Ovary (tissue), 9 donors: Measurements from ENCODE around the gene GAS2L3. TPM values are rescaled to one million over a fixed set of nuclear protein-coding genes. Genes with fewer than 3 reads are reported as not detected.

Experiments used
- DNase-seq, 5 donors: peaks; one replicate each; pipeline ENCODE4 v3.0.0-alpha.2; 2019 to 2020
- H3K27ac ChIP-seq, 2 donors: fragments of 200-600 bp; one replicate each; pipeline versions ENCODE4 v1.5.1 to v1.8.0; 2019 to 2022
- H3K27me3 ChIP-seq: fragments of 200-600 bp; one replicate; pipeline ENCODE4 v1.8.0; 2022
- H3K36me3 ChIP-seq: fragments of 200-600 bp; sonication (generic); one replicate; pipeline ENCODE4 v1.5.1; 2019
- H3K4me1 ChIP-seq: one replicate; pipeline ENCODE4 v1.8.1; 2013; ENCODE audit warnings: mild to moderate bottlenecking, moderate library complexity; ENCODE audit not compliant: insufficient read depth
- H3K4me3 ChIP-seq: fragments of 200-600 bp; sonication (generic); one replicate; pipeline ENCODE4 v1.5.1; 2017
- H3K9me3 ChIP-seq, 2 donors: fragments of 200-600 bp in 1 of 2; sonication (generic) in 1 of 2; one replicate each; pipeline versions ENCODE4 v1.5.1 to v1.8.1; 2013 to 2019; ENCODE audit warnings: mild to moderate bottlenecking in 1 of 2, moderate library complexity in 1 of 2
- CTCF ChIP-seq, 3 donors: fragments of 450-650 bp in 2 of 3; fragments of 200-600 bp in 1 of 3; IDR thresholded peaks; one replicate each; pipeline versions ENCODE4 v1.5.1 to v1.8.0; 2016 to 2022; ENCODE audit warnings: antibody characterized with exemption in 3 of 3, mild to moderate bottlenecking in 1 of 3
- EP300 ChIP-seq: sonication (generic); formaldehyde crosslinking; IDR thresholded peaks from one replicate; pipeline ENCODE4 v1.6.1; 2017; ENCODE audit warnings: antibody characterized with exemption
- POLR2A ChIP-seq: fragments of 450-650 bp; IDR thresholded peaks from one replicate; pipeline ENCODE4 v1.6.1; 2017; ENCODE audit warnings: antibody characterized with exemption, mild to moderate bottlenecking, moderate library complexity
- WGBS, 3 donors: extraction: QIAGEN DNeasy Blood & Tissue Kit in 1 of 3; methylation state at CpG; one replicate each; pipeline versions ENCODE4 v1.1.5 to v1.1.7; 2013 to 2017; 5-methylcytosine and 5-hydroxymethylcytosine counted together
- intact Hi-C, 4 donors: fragments of 100-400 bp; cut with DNase I; formaldehyde crosslinking; loops; one replicate each; pipeline versions ENCODE4 v1.11.0 to v1.15.1; 2022 to 2023
- polyA plus RNA-seq, 2 donors: library from polyadenylated mRNA; stranded (reverse); fragments of 200-250 nt in 1 of 2; fragments of 350-450 nt in 1 of 2; fragmentation: Illumina TruSeq in 1 of 2; extraction: RNeasy Lipid Tissue Mini Kit (QIAGEN cat#74804) in 1 of 2; gene quantifications; one replicate each; pipeline ENCODE4 v1.2.3, GENCODE V29; 2013 to 2014
- total RNA-seq, 7 donors: library from RNA; depleted of rRNA in 2 of 7; stranded (reverse); fragments of >200 nt in 2 of 7; fragmentation: NEBNext Ultra II Directional in 3 of 7; extraction: Animal tissue kit (Norgen Biotek cat#: 25700) in 3 of 7; gene quantifications; one replicate each; pipeline versions ENCODE4 v1.1.0 to v1.2.4, GENCODE V29; 2016 to 2023
- donor health status: DM: no; HTN: no; CAD: no; lungs with moderate emphysema.
- donor health status: DM: no; HTN: no; CAD: no.
- donor health status: Bipolar disorder and iron deficiency.
- donor health status: DM: yes; HTN: yes; CAD: no.
- donor health status: DM: no; HTN: no; CAD: no.
- donor health status: DM: yes; HTN: yes; CAD: no.

Gene GAS2L3
- total and polyA plus RNA-seq, 9 donors, result 1.0 to 4.9 (median 2.9) TPM

GRCh38 chr12:100545092-100545491, 28.4 kb upstream of the GAS2L3 start:
- no peaks in the 10 kb centered on the region for H3K36me3 ChIP-seq
- TF ChIP-seq POLR2A, result no peak
- no peak for TF ChIP-seq CTCF (IDR thresholded peaks at IDR 0.05)
- no peak for TF ChIP-seq EP300
- DNase-seq, result no peak
- no peak overlapping the region for H3K27ac ChIP-seq
- 97 to 100% (median 100%) methylated on average over 1 of the region's 1 CpG for WGBS, 3 donors
- H3K4me3 ChIP-seq, result no peak overlapping the region
- no peaks in the 10 kb centered on the region for H3K9me3 ChIP-seq
- intact Hi-C loops, result no loop called here
- no peaks in the 10 kb centered on the region for H3K27me3 ChIP-seq
- no peaks in the 10 kb centered on the region for H3K4me1 ChIP-seq

- TF ChIP-seq POLR2A, result no peak
- TF ChIP-seq EP300, result no peak
- no peak for TF ChIP-seq CTCF (IDR thresholded peaks at IDR 0.05)
- Histone ChIP-seq H3K27me3 (no peaks in the 10 kb centered on the region), H3K9me3 (no peaks in the 10 kb centered on the region), H3K4me3 (no peak overlapping the region), H3K27ac (peak overlapping the region; percentile 13 to 27), H3K36me3 (no peaks in the 10 kb centered on the region), H3K4me1 (peaks cover 3% of the 10 kb centered on the region)
- intact Hi-C loops, result loop anchor here (5.0 to 10.0 kb wide), 4 partner anchors 199 to 319 kb away; partner anchors contain the start of gene SLC17A8 (in 1 of the 4)
- peak; percentile 32 to 48 (median 35) for DNase-seq
- 20 to 31% (median 27%) methylated on average over 3 of the region's 3 CpGs for WGBS, 3 donors
These were observed 19.5 kb upstream of the GAS2L3 start for GRCh38 chr12:100553936-100554335.

GRCh38 chr12:100554608-100555077, 18.8 kb upstream of the GAS2L3 start:
- H3K9me3 ChIP-seq, result no peaks in the 10 kb centered on the region
- 0% methylated on average over 1 of the region's 1 CpG for WGBS, 3 donors
- H3K27me3 ChIP-seq, result no peaks in the 10 kb centered on the region
- intact Hi-C loops, result loop anchor here (5.0 to 10.0 kb wide), 4 partner anchors 200 to 320 kb away; partner anchors contain the start of gene SLC17A8 (in 1 of the 4)
- peak in 1 of 5 donors; percentile 41 for DNase-seq
- peaks cover 3% of the 10 kb centered on the region for H3K4me1 ChIP-seq
- no peak overlapping the region for H3K4me3 ChIP-seq
- no peak overlapping the region for H3K27ac ChIP-seq
- TF ChIP-seq POLR2A (no peak), CTCF (IDR thresholded peaks at IDR 0.05) (peak; percentile 82 to 99 (median 99)), EP300 (no peak)
- no peaks in the 10 kb centered on the region for H3K36me3 ChIP-seq

GRCh38 chr12:100555722-100556121, 17.8 kb upstream of the GAS2L3 start:
- DNase-seq, result no peak
- WGBS, 3 donors, result 31 to 53% (median 36%) methylated on average over 2 of the region's 2 CpGs
- Histone ChIP-seq H3K4me1 (peaks cover 3% of the 10 kb centered on the region), H3K27ac (no peak overlapping the region), H3K36me3 (no peaks in the 10 kb centered on the region), H3K4me3 (no peak overlapping the region), H3K27me3 (no peaks in the 10 kb centered on the region), H3K9me3 (no peaks in the 10 kb centered on the region)
- TF ChIP-seq EP300, result no peak
- no peak for TF ChIP-seq POLR2A
- no peak for TF ChIP-seq CTCF (IDR thresholded peaks at IDR 0.05)
- intact Hi-C loops, result loop anchor here in 3 of 4 donors (10.0 kb wide), 2 partner anchors 201 to 321 kb away; partner anchors contain the start of gene SLC17A8 (in 1 of the 3)
